B cell (primary cell): ENCODE data around the gene PRKCA. TPM values are rescaled to one million over a fixed set of nuclear protein-coding genes. Genes with fewer than 3 reads are reported as not detected.

Experiments
- ATAC-seq: fragments of 200-7000 bp; cut with Tn5 transposase; one replicate; pipeline ENCODE4 v1.10.0; 2021; ENCODE audit warnings: low read depth, mild to moderate bottlenecking, moderate number of reproducible peaks, moderate library complexity
- CTCF ChIA-PET: fragments of 350-600 bp; sonication (Branson Sonifier 250); formaldehyde crosslinking; loops from one replicate; lab custom pipeline; 2021; ENCODE audit warnings: antibody characterized with exemption, inconsistent platforms; lab: Charles Lee
- POLR2A ChIA-PET: fragments of 350-600 bp; sonication (Branson Sonifier 250); formaldehyde crosslinking; loops from one replicate; lab custom pipeline; 2021; ENCODE audit warnings: antibody characterized with exemption; lab: Charles Lee
- DNase-seq: peaks from one replicate; pipeline ENCODE4 v3.0.0; 2013
- H2AFZ ChIP-seq: 2 replicates; pipeline ENCODE4 v1.6.1; 2012; ENCODE audit warnings: mild to moderate bottlenecking, low read depth, low read length; ENCODE audit not compliant: insufficient read depth, poor library complexity, severe bottlenecking
- H3K27ac ChIP-seq, 2 donors: 1 replicate in 1 of 2; 2 replicates in 1 of 2; pipeline ENCODE4 v1.5.1; 2012 to 2013; ENCODE audit warnings: low read length in 2 of 2, mild to moderate bottlenecking in 2 of 2, moderate library complexity in 1 of 2
- H3K27me3 ChIP-seq, 4 experiments: fragments of 200-600 bp in 1 of 4; sonication (generic) in 1 of 4; replicated peaks in 1 of 4; 1 replicate in 2 of 4; 2 replicates in 2 of 4; pipeline versions ENCODE4 v1.6.1 to v1.7.0; 2013 to 2016; ENCODE audit warnings: low read length in 3 of 4, mild to moderate bottlenecking in 2 of 4, mixed read lengths in 1 of 4, moderate library complexity in 1 of 4; ENCODE audit not compliant: insufficient read depth in 4 of 4, control insufficient read depth in 3 of 4; ENCODE audit errors: control extremely low read depth in 1 of 4
- H3K36me3 ChIP-seq, 2 experiments: replicated peaks in 1 of 2; 1 replicate in 1 of 2; 2 replicates in 1 of 2; pipeline versions ENCODE4 v1.6.1 to v1.7.1; 2013; ENCODE audit warnings: low read length in 1 of 2; ENCODE audit not compliant: insufficient read depth in 2 of 2, control insufficient read depth in 1 of 2; ENCODE audit errors: control extremely low read depth in 1 of 2, extremely low read depth in 1 of 2
- H3K4me1 ChIP-seq, 2 donors: fragments of 200-600 bp in 1 of 2; sonication (generic) in 1 of 2; 1 replicate in 1 of 2; 2 replicates in 1 of 2; pipeline versions ENCODE4 v1.5.1 to v1.6.1; 2013 to 2017; ENCODE audit warnings: low read length in 2 of 2; ENCODE audit not compliant: control insufficient read depth in 2 of 2, insufficient read depth in 2 of 2
- H3K4me2 ChIP-seq: replicated peaks from 2 replicates; pipeline ENCODE3; 2012; ENCODE audit warnings: mild to moderate bottlenecking, low read depth, low read length; ENCODE audit not compliant: poor library complexity, severe bottlenecking
- H3K4me3 ChIP-seq, 5 experiments: fragments of 200-600 bp in 1 of 5; sonication (generic) in 1 of 5; 1 replicate in 3 of 5; 2 replicates in 2 of 5; pipeline versions ENCODE4 v1.5.1 to v1.7.0; 2011 to 2016; ENCODE audit warnings: low read length in 4 of 5, mild to moderate bottlenecking in 4 of 5, low read depth in 2 of 5, control low read depth in 1 of 5, moderate library complexity in 1 of 5; ENCODE audit not compliant: insufficient read depth in 1 of 5; ENCODE audit errors: control extremely low read depth in 1 of 5, extremely low read depth in 1 of 5
- H3K79me2 ChIP-seq: fragments of 200-600 bp; sonication (generic); one replicate; pipeline ENCODE4 v1.6.0; 2016; ENCODE audit warnings: low read length; ENCODE audit not compliant: control insufficient read depth, insufficient read depth
- H3K9ac ChIP-seq: fragments of 200-600 bp; sonication (generic); 2 replicates; pipeline ENCODE4 v1.6.1; 2017; ENCODE audit warnings: mild to moderate bottlenecking, low read length, moderate library complexity
- H3K9me3 ChIP-seq, 3 donors: one replicate each; pipeline versions ENCODE4 v1.6.1 to v1.7.1; 2013; ENCODE audit warnings: low read length in 2 of 3; ENCODE audit not compliant: control insufficient read depth in 2 of 3, insufficient read depth in 1 of 3; ENCODE audit errors: control extremely low read depth in 1 of 3
- H4K20me1 ChIP-seq: 2 replicates; pipeline ENCODE4 v1.6.0; 2012; ENCODE audit warnings: mild to moderate bottlenecking, low read length; ENCODE audit not compliant: insufficient read depth, control insufficient read depth, poor library complexity, severe bottlenecking
- H3K27ac Mint-ChIP-seq: one replicate; pipeline ENCODE4 v1.8.0; 2021; ENCODE audit warnings: mixed read lengths
- H3K27me3 Mint-ChIP-seq: one replicate; pipeline ENCODE4 v1.8.0; 2021; ENCODE audit warnings: mixed read lengths
- H3K4me1 Mint-ChIP-seq: one replicate; pipeline ENCODE4 v1.8.0; 2021; ENCODE audit warnings: mixed read lengths
- H3K4me3 Mint-ChIP-seq: one replicate; pipeline ENCODE4 v1.8.0; 2021; ENCODE audit warnings: mixed read lengths
- H3K9me3 Mint-ChIP-seq: one replicate; pipeline ENCODE4 v1.8.0; 2022; ENCODE audit warnings: mixed read lengths; ENCODE audit not compliant: insufficient read depth
- CTCF ChIP-seq: fragments of 200-600 bp; IDR thresholded peaks from one replicate; pipeline ENCODE4 v1.8.0; 2022; ENCODE audit warnings: antibody characterized with exemption, mild to moderate bottlenecking
- EZH2 ChIP-seq: IDR thresholded peaks from 2 replicates; pipeline ENCODE4 v1.6.1; 2012; ENCODE audit warnings: borderline replicate concordance, low read depth, mild to moderate bottlenecking, moderate library complexity, low read length; ENCODE audit not compliant: insufficient read depth, poor library complexity, severe bottlenecking
- WGBS: methylation state at CpG from one replicate; pipeline ENCODE4 v1.1.5; 2013; ENCODE audit warnings: missing lambda C conversion rate; ENCODE audit not compliant: insufficient coverage; 5-methylcytosine and 5-hydroxymethylcytosine counted together
- intact Hi-C: fragments of 100-400 bp; cut with micrococcal nuclease; formaldehyde crosslinking; loops from one replicate; pipeline ENCODE4 v1.10.0; 2022
- polyA plus RNA-seq: library from polyadenylated mRNA; depleted of rRNA; stranded (reverse); fragments of >200 nt; gene quantifications from 2 replicates; pipeline ENCODE4 v1.2.3, GENCODE V29; 2012
- total RNA-seq, 2 donors: library from RNA; stranded (reverse); fragments of 120-200 nt in 1 of 2; gene quantifications; 1 replicate in 1 of 2; 2 replicates in 1 of 2; pipeline versions ENCODE4 v1.2.3 to v1.2.4, GENCODE V29; 2013 to 2022

Gene PRKCA
- total and polyA plus RNA-seq, 2 donors (not counting 1 experiment from before 2014, with no cell fraction given), result 0.33 to 7.7 TPM

GRCh38 chr17:66775881-66776400, 473.5 kb downstream of the PRKCA start:
- ChIA-PET POLR2A (no interaction called here), CTCF (no interaction called here)
- no peak for DNase-seq
- Histone ChIP-seq H3K4me1 (no peaks in the 10 kb centered on the region), H2AFZ (no peak overlapping the region), H3K27ac (no peak overlapping the region), H3K36me3 (no peaks in the 10 kb centered on the region), H3K27me3 (no peaks in the 10 kb centered on the region), H3K79me2 (no peaks in the 10 kb centered on the region), H3K9ac (no peak overlapping the region), H4K20me1 (no peaks in the 10 kb centered on the region), H3K9me3 (peaks cover 0 to 3% (median 0%) of the 10 kb centered on the region in 3 donors), H3K4me2 (no peak overlapping the region), H3K4me3 (no peak overlapping the region)
- H3K4me3 Mint-ChIP-seq, result no peak overlapping the region
- intact Hi-C loops, result no loop called here
- no peak overlapping the region for H3K27ac Mint-ChIP-seq
- 62% methylated on average over 4 of the region's 7 CpGs for WGBS
- ATAC-seq, result no peak
- H3K4me1 Mint-ChIP-seq, result no peaks in the 10 kb centered on the region
- peaks cover 6% of the 10 kb centered on the region for H3K27me3 Mint-ChIP-seq
- TF ChIP-seq CTCF (no peak), EZH2 (no peak)
- no peaks in the 10 kb centered on the region for H3K9me3 Mint-ChIP-seq

- Histone ChIP-seq H3K4me3 (no peak overlapping the region), H3K36me3 (no peaks in the 10 kb centered on the region), H3K9ac (no peak overlapping the region), H3K79me2 (no peaks in the 10 kb centered on the region), H3K4me1 (no peaks in the 10 kb centered on the region), H2AFZ (no peak overlapping the region), H3K27me3 (no peaks in the 10 kb centered on the region), H4K20me1 (no peaks in the 10 kb centered on the region), H3K4me2 (no peak overlapping the region), H3K9me3 (peaks cover 0 to 3% (median 0%) of the 10 kb centered on the region in 3 donors), H3K27ac (no peak overlapping the region)
- 85% methylated on average over 2 of the region's 9 CpGs for WGBS
- ChIA-PET POLR2A (no interaction called here), CTCF (no interaction called here)
- H3K27ac Mint-ChIP-seq, result no peak overlapping the region
- DNase-seq, result no peak
- no peaks in the 10 kb centered on the region for H3K4me1 Mint-ChIP-seq
- intact Hi-C loops, result no loop called here
- ATAC-seq, result no peak
- TF ChIP-seq CTCF, result no peak
- no peak for TF ChIP-seq EZH2
- no peaks in the 10 kb centered on the region for H3K9me3 Mint-ChIP-seq
- no peak overlapping the region for H3K4me3 Mint-ChIP-seq
- H3K27me3 Mint-ChIP-seq, result peaks cover 6% of the 10 kb centered on the region
Measured at GRCh38 chr17:66776999-66777688, 474.7 kb downstream of the PRKCA start.
